Measurements from ENCODE around the gene VWA3B. TPM values are rescaled to one million over a fixed set of nuclear protein-coding genes. Genes with fewer than 3 reads are reported as not detected.

Gene VWA3B
- total RNA-seq, 1 donor from 2014 or later = not detected

DNA sequence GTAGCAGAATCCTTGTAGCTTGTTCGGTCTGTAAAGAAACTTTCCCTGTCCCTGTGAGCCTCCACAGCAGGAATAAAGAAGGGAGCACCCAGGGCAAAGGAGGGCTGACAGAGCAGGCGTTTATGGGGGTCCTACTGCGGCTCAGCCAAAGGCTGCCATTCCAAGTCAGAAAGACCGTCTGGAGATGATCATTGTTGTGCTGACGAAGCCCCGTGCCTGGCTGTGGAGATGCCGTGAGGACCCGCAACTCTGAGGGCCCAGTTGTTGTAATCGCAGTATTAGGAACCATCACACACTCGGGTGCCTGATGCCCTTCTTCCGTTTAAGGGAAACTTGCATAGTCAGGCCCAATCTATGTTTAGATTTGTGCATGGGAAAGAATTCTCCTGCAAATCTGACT, 16.9 kb upstream of the VWA3B start:
- H3K4me3 ChIP-seq (ENCODE audit: insufficient read depth, low read depth, low read length) = no peak overlapping the region
- no peaks in the 10 kb centered on the region for H3K4me1 Mint-ChIP-seq (ENCODE audit: low read depth, unreplicated experiment)
- H3K79me2 ChIP-seq (ENCODE audit: insufficient read depth, low read length) = no peaks in the 10 kb centered on the region
- no peak overlapping the region for H2AFZ ChIP-seq (ENCODE audit: low read depth, low read length)
- H3K4me3 Mint-ChIP-seq (ENCODE audit: unreplicated experiment) = no peak overlapping the region
- H3K9me3 Mint-ChIP-seq (ENCODE audit: unreplicated experiment) = peaks cover 7% of the 10 kb centered on the region
- H3K36me3 ChIP-seq (ENCODE audit: insufficient read depth, low read length) = no peaks in the 10 kb centered on the region
- no peak overlapping the region for H3K9ac ChIP-seq (ENCODE audit: low read length)
- FAIRE-seq = no peak
- H3K27me3 ChIP-seq (ENCODE audit: insufficient read depth, low read length) = no peaks in the 10 kb centered on the region
- H3K27ac ChIP-seq (ENCODE audit: low read depth, low read length) = no peak overlapping the region
- TF ChIP-seq, protein P1, sequence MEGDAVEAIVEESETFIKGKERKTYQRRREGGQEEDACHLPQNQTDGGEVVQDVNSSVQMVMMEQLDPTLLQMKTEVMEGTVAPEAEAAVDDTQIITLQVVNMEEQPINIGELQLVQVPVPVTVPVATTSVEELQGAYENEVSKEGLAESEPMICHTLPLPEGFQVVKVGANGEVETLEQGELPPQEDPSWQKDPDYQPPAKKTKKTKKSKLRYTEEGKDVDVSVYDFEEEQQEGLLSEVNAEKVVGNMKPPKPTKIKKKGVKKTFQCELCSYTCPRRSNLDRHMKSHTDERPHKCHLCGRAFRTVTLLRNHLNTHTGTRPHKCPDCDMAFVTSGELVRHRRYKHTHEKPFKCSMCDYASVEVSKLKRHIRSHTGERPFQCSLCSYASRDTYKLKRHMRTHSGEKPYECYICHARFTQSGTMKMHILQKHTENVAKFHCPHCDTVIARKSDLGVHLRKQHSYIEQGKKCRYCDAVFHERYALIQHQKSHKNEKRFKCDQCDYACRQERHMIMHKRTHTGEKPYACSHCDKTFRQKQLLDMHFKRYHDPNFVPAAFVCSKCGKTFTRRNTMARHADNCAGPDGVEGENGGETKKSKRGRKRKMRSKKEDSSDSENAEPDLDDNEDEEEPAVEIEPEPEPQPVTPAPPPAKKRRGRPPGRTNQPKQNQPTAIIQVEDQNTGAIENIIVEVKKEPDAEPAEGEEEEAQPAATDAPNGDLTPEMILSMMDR (IDR thresholded peaks at IDR 0.05; ENCODE audit: insufficient read depth, low read depth, low read length) = no peak
- no peak for TF ChIP-seq EZH2 (IDR thresholded peaks at IDR 0.05; ENCODE audit: insufficient read depth, low read length)
- peaks cover 13% of the 10 kb centered on the region for H3K27me3 Mint-ChIP-seq (ENCODE audit: low read depth, unreplicated experiment)
- no peaks in the 10 kb centered on the region for H4K20me1 ChIP-seq (ENCODE audit: insufficient read depth, low read length)
- peaks cover 6% of the 10 kb centered on the region for H3K9me3 ChIP-seq (ENCODE audit: insufficient read depth, low read depth, low read length)
- DNase-seq (ENCODE audit: low read depth) = no peak
- H3K36me3 Mint-ChIP-seq (ENCODE audit: low read depth, unreplicated experiment) = no peaks in the 10 kb centered on the region
- no peak overlapping the region for H3K27ac Mint-ChIP-seq (ENCODE audit: unreplicated experiment)
- H3K4me2 ChIP-seq (ENCODE audit: low read length) = no peak overlapping the region
- no peaks in the 10 kb centered on the region for H3K4me1 ChIP-seq (ENCODE audit: insufficient read depth, low read length)

DNA sequence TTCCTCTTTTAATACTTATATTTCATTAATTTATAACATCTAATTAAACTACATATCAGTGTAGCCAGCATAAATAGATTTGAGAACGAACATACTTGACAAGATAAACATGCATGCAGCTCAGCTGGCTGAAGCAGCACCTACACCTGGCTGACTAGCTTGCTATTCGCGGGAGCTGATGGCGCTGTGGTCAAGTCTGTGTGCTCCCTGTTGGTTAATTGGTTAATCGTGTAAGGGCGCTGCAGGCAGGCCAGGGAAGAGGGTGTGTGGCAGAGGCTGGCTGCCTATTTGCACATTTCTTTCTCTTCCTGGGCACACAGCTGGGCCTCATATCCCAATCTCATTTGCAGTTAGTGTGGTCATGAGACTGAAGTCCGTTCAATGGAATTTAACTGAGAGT, 14.5 kb upstream of the VWA3B start:
- H3K9ac ChIP-seq (ENCODE audit: low read length) = no peak overlapping the region
- H3K27me3 ChIP-seq (ENCODE audit: insufficient read depth, low read length) = no peaks in the 10 kb centered on the region
- no peak for FAIRE-seq
- H2AFZ ChIP-seq (ENCODE audit: low read depth, low read length) = no peak overlapping the region
- no peak overlapping the region for H3K4me3 ChIP-seq (ENCODE audit: insufficient read depth, low read depth, low read length)
- Mint-ChIP-seq H3K27ac (ENCODE audit: unreplicated experiment) (no peak overlapping the region), H3K9me3 (ENCODE audit: unreplicated experiment) (peaks cover 9% of the 10 kb centered on the region), H3K36me3 (ENCODE audit: low read depth, unreplicated experiment) (no peaks in the 10 kb centered on the region), H3K4me1 (ENCODE audit: low read depth, unreplicated experiment) (no peaks in the 10 kb centered on the region), H3K4me3 (ENCODE audit: unreplicated experiment) (no peak overlapping the region), H3K27me3 (ENCODE audit: low read depth, unreplicated experiment) (peaks cover 13% of the 10 kb centered on the region)
- TF ChIP-seq EZH2 (IDR thresholded peaks at IDR 0.05; ENCODE audit: insufficient read depth, low read length) = no peak
- TF ChIP-seq, protein P1 (IDR thresholded peaks at IDR 0.05; ENCODE audit: insufficient read depth, low read depth, low read length) = no peak
- no peaks in the 10 kb centered on the region for H3K36me3 ChIP-seq (ENCODE audit: insufficient read depth, low read length)
- DNase-seq (ENCODE audit: low read depth) = no peak
- no peak overlapping the region for H3K4me2 ChIP-seq (ENCODE audit: low read length)
- no peak overlapping the region for H3K27ac ChIP-seq (ENCODE audit: low read depth, low read length)
- peaks cover 6% of the 10 kb centered on the region for H3K9me3 ChIP-seq (ENCODE audit: insufficient read depth, low read depth, low read length)
- no peaks in the 10 kb centered on the region for H4K20me1 ChIP-seq (ENCODE audit: insufficient read depth, low read length)
- no peaks in the 10 kb centered on the region for H3K4me1 ChIP-seq (ENCODE audit: insufficient read depth, low read length)
- no peaks in the 10 kb centered on the region for H3K79me2 ChIP-seq (ENCODE audit: insufficient read depth, low read length)

DNA sequence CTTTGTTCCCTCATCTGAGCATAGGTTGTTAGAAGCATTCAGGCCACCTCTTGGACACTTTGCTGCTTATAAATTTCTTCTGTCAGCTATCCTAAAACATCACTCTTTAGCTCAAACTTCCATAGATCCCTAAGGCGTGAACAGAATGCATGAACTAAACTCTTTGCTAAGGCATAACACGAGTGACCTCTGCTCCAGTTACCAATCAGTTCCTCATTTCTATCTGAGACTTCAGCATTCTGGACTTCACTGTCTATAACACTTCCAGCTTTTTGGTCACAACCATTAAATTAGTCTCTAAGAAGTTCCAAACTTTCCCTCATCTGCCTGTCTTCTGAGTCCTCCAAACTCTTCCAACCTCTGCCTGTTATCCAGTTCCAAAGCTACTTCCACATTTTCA, 8.3 kb upstream of the VWA3B start:
- no peak overlapping the region for H3K4me3 ChIP-seq (ENCODE audit: insufficient read depth, low read depth, low read length)
- H3K27me3 ChIP-seq (ENCODE audit: insufficient read depth, low read length) = peaks cover 4% of the 10 kb centered on the region
- H3K4me1 ChIP-seq (ENCODE audit: insufficient read depth, low read length) = no peaks in the 10 kb centered on the region
- no peaks in the 10 kb centered on the region for H3K9me3 ChIP-seq (ENCODE audit: insufficient read depth, low read depth, low read length)
- DNase-seq (ENCODE audit: low read depth) = no peak
- Mint-ChIP-seq H3K4me1 (ENCODE audit: low read depth, unreplicated experiment) (no peaks in the 10 kb centered on the region), H3K36me3 (ENCODE audit: low read depth, unreplicated experiment) (no peaks in the 10 kb centered on the region), H3K9me3 (ENCODE audit: unreplicated experiment) (peaks cover 16% of the 10 kb centered on the region), H3K27me3 (ENCODE audit: low read depth, unreplicated experiment) (peaks cover 9% of the 10 kb centered on the region), H3K4me3 (ENCODE audit: unreplicated experiment) (no peak overlapping the region), H3K27ac (ENCODE audit: unreplicated experiment) (no peak overlapping the region)
- no peak overlapping the region for H3K9ac ChIP-seq (ENCODE audit: low read length)
- no peak for TF ChIP-seq EZH2 (IDR thresholded peaks at IDR 0.05; ENCODE audit: insufficient read depth, low read length)
- TF ChIP-seq, protein P1 (IDR thresholded peaks at IDR 0.05; ENCODE audit: insufficient read depth, low read depth, low read length) = no peak
- no peaks in the 10 kb centered on the region for H3K79me2 ChIP-seq (ENCODE audit: insufficient read depth, low read length)
- no peak overlapping the region for H2AFZ ChIP-seq (ENCODE audit: low read depth, low read length)
- no peak overlapping the region for H3K27ac ChIP-seq (ENCODE audit: low read depth, low read length)
- H4K20me1 ChIP-seq (ENCODE audit: insufficient read depth, low read length) = no peaks in the 10 kb centered on the region
- no peak for FAIRE-seq
- H3K36me3 ChIP-seq (ENCODE audit: insufficient read depth, low read length) = no peaks in the 10 kb centered on the region
- H3K4me2 ChIP-seq (ENCODE audit: low read length) = no peak overlapping the region

Measured in astrocyte (in vitro differentiated cells and primary cell).